Measurements from ENCODE around the gene RASSF10.

DNA sequence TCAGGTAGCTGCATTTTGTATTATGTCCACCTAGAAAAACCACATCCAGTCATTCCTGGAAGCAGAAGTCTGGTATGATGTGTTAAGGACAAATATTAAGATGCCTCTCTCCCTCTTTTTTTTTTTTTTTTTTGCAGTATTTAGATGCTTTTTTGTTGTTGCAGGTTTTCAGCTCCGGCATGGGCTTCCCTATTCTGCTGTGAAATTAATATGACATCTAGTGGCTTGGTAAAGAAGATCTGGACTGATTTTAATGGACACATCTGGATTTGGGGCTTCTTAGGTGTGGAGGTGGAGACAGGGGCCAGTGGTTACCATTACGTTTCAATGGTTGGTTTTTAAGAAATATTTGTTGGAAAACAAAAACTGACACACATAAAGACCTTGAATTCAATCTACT lies 47.5 kb upstream of the RASSF10 start:
- TF ChIP-seq, protein P1, sequence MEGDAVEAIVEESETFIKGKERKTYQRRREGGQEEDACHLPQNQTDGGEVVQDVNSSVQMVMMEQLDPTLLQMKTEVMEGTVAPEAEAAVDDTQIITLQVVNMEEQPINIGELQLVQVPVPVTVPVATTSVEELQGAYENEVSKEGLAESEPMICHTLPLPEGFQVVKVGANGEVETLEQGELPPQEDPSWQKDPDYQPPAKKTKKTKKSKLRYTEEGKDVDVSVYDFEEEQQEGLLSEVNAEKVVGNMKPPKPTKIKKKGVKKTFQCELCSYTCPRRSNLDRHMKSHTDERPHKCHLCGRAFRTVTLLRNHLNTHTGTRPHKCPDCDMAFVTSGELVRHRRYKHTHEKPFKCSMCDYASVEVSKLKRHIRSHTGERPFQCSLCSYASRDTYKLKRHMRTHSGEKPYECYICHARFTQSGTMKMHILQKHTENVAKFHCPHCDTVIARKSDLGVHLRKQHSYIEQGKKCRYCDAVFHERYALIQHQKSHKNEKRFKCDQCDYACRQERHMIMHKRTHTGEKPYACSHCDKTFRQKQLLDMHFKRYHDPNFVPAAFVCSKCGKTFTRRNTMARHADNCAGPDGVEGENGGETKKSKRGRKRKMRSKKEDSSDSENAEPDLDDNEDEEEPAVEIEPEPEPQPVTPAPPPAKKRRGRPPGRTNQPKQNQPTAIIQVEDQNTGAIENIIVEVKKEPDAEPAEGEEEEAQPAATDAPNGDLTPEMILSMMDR (IDR thresholded peaks at IDR 0.05), result no peak
- TF ChIP-seq TCF7 (CRISPR knock-in tag; IDR thresholded peaks at IDR 0.05; ENCODE audit: low read depth) (no peak), NFATC4 (CRISPR knock-in tag; IDR thresholded peaks at IDR 0.05) (no peak), FOXJ3 (CRISPR knock-in tag; IDR thresholded peaks at IDR 0.05; ENCODE audit: borderline replicate concordance) (no peak), ZBTB21 (CRISPR knock-in tag; IDR thresholded peaks at IDR 0.05; ENCODE audit: borderline replicate concordance) (no peak)
- TF ChIP-seq, protein P2, sequence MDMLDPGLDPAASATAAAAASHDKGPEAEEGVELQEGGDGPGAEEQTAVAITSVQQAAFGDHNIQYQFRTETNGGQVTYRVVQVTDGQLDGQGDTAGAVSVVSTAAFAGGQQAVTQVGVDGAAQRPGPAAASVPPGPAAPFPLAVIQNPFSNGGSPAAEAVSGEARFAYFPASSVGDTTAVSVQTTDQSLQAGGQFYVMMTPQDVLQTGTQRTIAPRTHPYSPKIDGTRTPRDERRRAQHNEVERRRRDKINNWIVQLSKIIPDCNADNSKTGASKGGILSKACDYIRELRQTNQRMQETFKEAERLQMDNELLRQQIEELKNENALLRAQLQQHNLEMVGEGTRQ (CRISPR knock-in tag; IDR thresholded peaks at IDR 0.05), result no peak
- TF ChIP-seq, protein P3, sequence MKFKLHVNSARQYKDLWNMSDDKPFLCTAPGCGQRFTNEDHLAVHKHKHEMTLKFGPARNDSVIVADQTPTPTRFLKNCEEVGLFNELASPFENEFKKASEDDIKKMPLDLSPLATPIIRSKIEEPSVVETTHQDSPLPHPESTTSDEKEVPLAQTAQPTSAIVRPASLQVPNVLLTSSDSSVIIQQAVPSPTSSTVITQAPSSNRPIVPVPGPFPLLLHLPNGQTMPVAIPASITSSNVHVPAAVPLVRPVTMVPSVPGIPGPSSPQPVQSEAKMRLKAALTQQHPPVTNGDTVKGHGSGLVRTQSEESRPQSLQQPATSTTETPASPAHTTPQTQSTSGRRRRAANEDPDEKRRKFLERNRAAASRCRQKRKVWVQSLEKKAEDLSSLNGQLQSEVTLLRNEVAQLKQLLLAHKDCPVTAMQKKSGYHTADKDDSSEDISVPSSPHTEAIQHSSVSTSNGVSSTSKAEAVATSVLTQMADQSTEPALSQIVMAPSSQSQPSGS (CRISPR knock-in tag; IDR thresholded peaks at IDR 0.05; ENCODE audit: borderline replicate concordance, low read depth), result no peak
